GM13977 (cell line): ENCODE results near the gene CNOT4.
A peak's percentile ranks its signal among the peaks of the same experiment; 100 is the strongest.
"Not testable (repeated sequence)": the region's sequence is repeated elsewhere in the genome, so short reads cannot be mapped to it uniquely, and the experiment has no call there.

Experiments used
- DNase-seq: peaks from one replicate; pipeline ENCODE4 v3.0.0; 2012; ENCODE audit warnings: low spot score
- CTCF ChIP-seq: IDR thresholded peaks from 2 replicates; pipeline ENCODE4 v1.5.1; 2012; ENCODE audit warnings: mild to moderate bottlenecking, control low read depth; ENCODE audit not compliant: insufficient read depth; ENCODE audit errors: extremely low read depth, missing control alignments
- in situ Hi-C: fragments of 300-500 bp; cut with MboI; formaldehyde crosslinking; loops from one replicate; pipeline ENCODE4 v1.12.0; 2022; ENCODE audit warnings: low sequenced_read_pairs, low pct_unique_long_range_greater_than_20kb, mixed read lengths, inconsistent platforms; ENCODE audit not compliant: unreplicated experiment

The CNOT4 gene

GRCh38 chr7:135362871-135363270 lies 147.0 kb downstream of the CNOT4 start:
- no peak for DNase-seq
- in situ Hi-C loops: no loop called here
- peak; percentile 11 for TF ChIP-seq CTCF

- no peak for TF ChIP-seq CTCF
- no peak for DNase-seq
- in situ Hi-C loops: no loop called here
These were observed 148.1 kb downstream of the CNOT4 start for GRCh38 chr7:135361788-135362187.

GRCh38 chr7:135359615-135360014 lies 150.3 kb downstream of the CNOT4 start:
- in situ Hi-C loops: no loop called here
- no peak for DNase-seq
- TF ChIP-seq CTCF: no peak

GRCh38 chr7:135355377-135356048 lies 154.4 kb downstream of the CNOT4 start:
- in situ Hi-C loops: no loop called here
- no peak for TF ChIP-seq CTCF
- DNase-seq: no peak

- TF ChIP-seq CTCF: no peak
- in situ Hi-C loops: no loop called here
- no peak for DNase-seq
These were observed 156.1 kb downstream of the CNOT4 start for GRCh38 chr7:135353832-135354231.

GRCh38 chr7:135352285-135352684 lies 157.6 kb downstream of the CNOT4 start:
- in situ Hi-C loops: no loop called here
- no peak for DNase-seq
- TF ChIP-seq CTCF: no peak

- DNase-seq, in situ Hi-C loops: not testable (repeated sequence)
These were observed 158.8 kb downstream of the CNOT4 start for GRCh38 chr7:135351070-135351469.
